B cell (primary cell): ENCODE data around the gene SGCA. TPM values are rescaled to one million over a fixed set of nuclear protein-coding genes. Genes with fewer than 3 reads are reported as not detected.

Source experiments
- ATAC-seq: fragments of 200-7000 bp; cut with Tn5 transposase; one replicate; pipeline ENCODE4 v1.10.0; 2021; ENCODE audit warnings: low read depth, mild to moderate bottlenecking, moderate number of reproducible peaks, moderate library complexity
- CTCF ChIA-PET: fragments of 350-600 bp; sonication (Branson Sonifier 250); formaldehyde crosslinking; loops from one replicate; lab custom pipeline; 2021; ENCODE audit warnings: antibody characterized with exemption, inconsistent platforms; lab: Charles Lee
- POLR2A ChIA-PET: fragments of 350-600 bp; sonication (Branson Sonifier 250); formaldehyde crosslinking; loops from one replicate; lab custom pipeline; 2021; ENCODE audit warnings: antibody characterized with exemption; lab: Charles Lee
- DNase-seq: peaks from one replicate; pipeline ENCODE4 v3.0.0; 2013
- H2AFZ ChIP-seq: 2 replicates; pipeline ENCODE4 v1.6.1; 2012; ENCODE audit warnings: mild to moderate bottlenecking, low read depth, low read length; ENCODE audit not compliant: insufficient read depth, poor library complexity, severe bottlenecking
- H3K27ac ChIP-seq, 2 donors: 1 replicate in 1 of 2; 2 replicates in 1 of 2; pipeline ENCODE4 v1.5.1; 2012 to 2013; ENCODE audit warnings: low read length in 2 of 2, mild to moderate bottlenecking in 2 of 2, moderate library complexity in 1 of 2
- H3K27me3 ChIP-seq, 4 experiments: fragments of 200-600 bp in 1 of 4; sonication (generic) in 1 of 4; replicated peaks in 1 of 4; 1 replicate in 2 of 4; 2 replicates in 2 of 4; pipeline versions ENCODE4 v1.6.1 to v1.7.0; 2013 to 2016; ENCODE audit warnings: low read length in 3 of 4, mild to moderate bottlenecking in 2 of 4, mixed read lengths in 1 of 4, moderate library complexity in 1 of 4; ENCODE audit not compliant: insufficient read depth in 4 of 4, control insufficient read depth in 3 of 4; ENCODE audit errors: control extremely low read depth in 1 of 4
- H3K36me3 ChIP-seq, 2 experiments: replicated peaks in 1 of 2; 1 replicate in 1 of 2; 2 replicates in 1 of 2; pipeline versions ENCODE4 v1.6.1 to v1.7.1; 2013; ENCODE audit warnings: low read length in 1 of 2; ENCODE audit not compliant: insufficient read depth in 2 of 2, control insufficient read depth in 1 of 2; ENCODE audit errors: control extremely low read depth in 1 of 2, extremely low read depth in 1 of 2
- H3K4me1 ChIP-seq, 2 donors: fragments of 200-600 bp in 1 of 2; sonication (generic) in 1 of 2; 1 replicate in 1 of 2; 2 replicates in 1 of 2; pipeline versions ENCODE4 v1.5.1 to v1.6.1; 2013 to 2017; ENCODE audit warnings: low read length in 2 of 2; ENCODE audit not compliant: control insufficient read depth in 2 of 2, insufficient read depth in 2 of 2
- H3K4me2 ChIP-seq: replicated peaks from 2 replicates; pipeline ENCODE3; 2012; ENCODE audit warnings: mild to moderate bottlenecking, low read depth, low read length; ENCODE audit not compliant: poor library complexity, severe bottlenecking
- H3K4me3 ChIP-seq, 5 experiments: fragments of 200-600 bp in 1 of 5; sonication (generic) in 1 of 5; 1 replicate in 3 of 5; 2 replicates in 2 of 5; pipeline versions ENCODE4 v1.5.1 to v1.7.0; 2011 to 2016; ENCODE audit warnings: low read length in 4 of 5, mild to moderate bottlenecking in 4 of 5, low read depth in 2 of 5, control low read depth in 1 of 5, moderate library complexity in 1 of 5; ENCODE audit not compliant: insufficient read depth in 1 of 5; ENCODE audit errors: control extremely low read depth in 1 of 5, extremely low read depth in 1 of 5
- H3K79me2 ChIP-seq: fragments of 200-600 bp; sonication (generic); one replicate; pipeline ENCODE4 v1.6.0; 2016; ENCODE audit warnings: low read length; ENCODE audit not compliant: control insufficient read depth, insufficient read depth
- H3K9ac ChIP-seq: fragments of 200-600 bp; sonication (generic); 2 replicates; pipeline ENCODE4 v1.6.1; 2017; ENCODE audit warnings: mild to moderate bottlenecking, low read length, moderate library complexity
- H3K9me3 ChIP-seq, 3 donors: one replicate each; pipeline versions ENCODE4 v1.6.1 to v1.7.1; 2013; ENCODE audit warnings: low read length in 2 of 3; ENCODE audit not compliant: control insufficient read depth in 2 of 3, insufficient read depth in 1 of 3; ENCODE audit errors: control extremely low read depth in 1 of 3
- H4K20me1 ChIP-seq: 2 replicates; pipeline ENCODE4 v1.6.0; 2012; ENCODE audit warnings: mild to moderate bottlenecking, low read length; ENCODE audit not compliant: insufficient read depth, control insufficient read depth, poor library complexity, severe bottlenecking
- H3K27ac Mint-ChIP-seq: one replicate; pipeline ENCODE4 v1.8.0; 2021; ENCODE audit warnings: mixed read lengths
- H3K27me3 Mint-ChIP-seq: one replicate; pipeline ENCODE4 v1.8.0; 2021; ENCODE audit warnings: mixed read lengths
- H3K4me1 Mint-ChIP-seq: one replicate; pipeline ENCODE4 v1.8.0; 2021; ENCODE audit warnings: mixed read lengths
- H3K4me3 Mint-ChIP-seq: one replicate; pipeline ENCODE4 v1.8.0; 2021; ENCODE audit warnings: mixed read lengths
- H3K9me3 Mint-ChIP-seq: one replicate; pipeline ENCODE4 v1.8.0; 2022; ENCODE audit warnings: mixed read lengths; ENCODE audit not compliant: insufficient read depth
- CTCF ChIP-seq: fragments of 200-600 bp; IDR thresholded peaks from one replicate; pipeline ENCODE4 v1.8.0; 2022; ENCODE audit warnings: antibody characterized with exemption, mild to moderate bottlenecking
- EZH2 ChIP-seq: IDR thresholded peaks from 2 replicates; pipeline ENCODE4 v1.6.1; 2012; ENCODE audit warnings: borderline replicate concordance, low read depth, mild to moderate bottlenecking, moderate library complexity, low read length; ENCODE audit not compliant: insufficient read depth, poor library complexity, severe bottlenecking
- WGBS: methylation state at CpG from one replicate; pipeline ENCODE4 v1.1.5; 2013; ENCODE audit warnings: missing lambda C conversion rate; ENCODE audit not compliant: insufficient coverage; 5-methylcytosine and 5-hydroxymethylcytosine counted together
- intact Hi-C: fragments of 100-400 bp; cut with micrococcal nuclease; formaldehyde crosslinking; loops from one replicate; pipeline ENCODE4 v1.10.0; 2022
- polyA plus RNA-seq: library from polyadenylated mRNA; depleted of rRNA; stranded (reverse); fragments of >200 nt; gene quantifications from 2 replicates; pipeline ENCODE4 v1.2.3, GENCODE V29; 2012
- total RNA-seq, 2 donors: library from RNA; stranded (reverse); fragments of 120-200 nt in 1 of 2; gene quantifications; 1 replicate in 1 of 2; 2 replicates in 1 of 2; pipeline versions ENCODE4 v1.2.3 to v1.2.4, GENCODE V29; 2013 to 2022

Gene SGCA
- total and polyA plus RNA-seq, 2 donors (not counting 1 experiment from before 2014, with no cell fraction given), result 4.4 to 4.5 TPM

GRCh38 chr17:50150354-50151040, 15.3 kb upstream of the SGCA start, which contains the start of gene PPP1R9B:
TSS of gene PPP1R9B (minus strand) at chr17:50150677. CDS start at chr17:50150513, 164 bp downstream.
- Histone ChIP-seq H3K36me3 (peaks cover 0 to 10% of the 10 kb centered on the region in 2 experiments), H4K20me1 (peaks cover 46% of the 10 kb centered on the region), H2AFZ (peak within 1 kb of the TSS; percentile 70), H3K4me3 (peak within 1 kb of the TSS; percentile 82 to 97 (median 90)), H3K27me3 (no peaks in the 10 kb centered on the region), H3K27ac (peak within 1 kb of the TSS; percentile 82 to 94), H3K9ac (peak within 1 kb of the TSS; percentile 95), H3K9me3 (no peaks in the 10 kb centered on the region), H3K4me2 (peak within 1 kb of the TSS; percentile 92), H3K4me1 (peaks cover 25 to 54% of the 10 kb centered on the region in 2 donors), H3K79me2 (peaks cover 53% of the 10 kb centered on the region)
- Mint-ChIP-seq H3K4me3 (peak within 1 kb of the TSS; percentile 100), H3K9me3 (no peaks in the 10 kb centered on the region), H3K27ac (peak within 1 kb of the TSS; percentile 98), H3K4me1 (peaks cover 45% of the 10 kb centered on the region), H3K27me3 (no peaks in the 10 kb centered on the region)
- ChIA-PET CTCF (interaction anchor here (0.6 to 4.2 kb wide), 10 partner anchors 10 to 57 kb away, joined by 3 to 65 read pairs (median 8); partner anchors contain the start of gene PDK2), POLR2A (interaction anchor here (0.7 to 3.8 kb wide), 2 partner anchors 11 to 23 kb away, joined by 3 to 22 read pairs; no protein-coding TSS in a partner anchor)
- ATAC-seq, result no peak
- WGBS, result under 1% methylated on average over 67 of the region's 69 CpGs
- no peak for TF ChIP-seq EZH2
- no peak for TF ChIP-seq CTCF
- DNase-seq, result no peak
- intact Hi-C loops, result loop anchor here (1.0 kb wide), 1 partner anchor 11 kb away; no protein-coding TSS in a partner anchor
